Naive thymus-derived CD4-positive, alpha-beta T cell (primary cell): ENCODE results near the gene EIF1. TPM values are rescaled to one million over a fixed set of nuclear protein-coding genes. Genes with fewer than 3 reads are reported as not detected.
"Not testable (repeated sequence)": the region's sequence is repeated elsewhere in the genome, so short reads cannot be mapped to it uniquely, and the experiment has no call there.

Experiments used
- ATAC-seq: fragments of 150-1000 bp; cut with Tn5 transposase; 2 replicates; pipeline ENCODE4 v1.10.0; 2021; ENCODE audit warnings: mild to moderate bottlenecking, moderate library complexity
- CTCF ChIA-PET: fragments of 350-600 bp; sonication (Branson Sonifier 250); formaldehyde crosslinking; loops from one replicate; lab custom pipeline; 2021; ENCODE audit warnings: antibody characterized with exemption; lab: Charles Lee
- POLR2A ChIA-PET: fragments of 350-600 bp; sonication (Branson Sonifier 250); formaldehyde crosslinking; loops from one replicate; lab custom pipeline; 2021; ENCODE audit warnings: antibody characterized with exemption, inconsistent platforms; lab: Charles Lee
- DNase-seq, 9 donors: peaks; one replicate each; pipeline versions ENCODE4 v3.0.0 to v3.0.0-alpha.2; 2020 to 2022; ENCODE audit warnings: mixed read lengths in 1 of 9
- H3K27ac ChIP-seq: one replicate; pipeline ENCODE4 v1.7.0; 2013; ENCODE audit warnings: mild to moderate bottlenecking, low read depth, low read length, moderate library complexity
- H3K27me3 ChIP-seq, 2 donors: one replicate each; pipeline ENCODE4 v1.7.0; 2013; ENCODE audit warnings: low read length in 2 of 2, mild to moderate bottlenecking in 2 of 2, moderate library complexity in 2 of 2; ENCODE audit not compliant: control insufficient read depth in 2 of 2, insufficient read depth in 2 of 2
- H3K36me3 ChIP-seq, 3 experiments: 1 replicate in 2 of 3; 2 replicates in 1 of 3; pipeline ENCODE4 v1.7.0; 2013; ENCODE audit warnings: low read length in 3 of 3, mild to moderate bottlenecking in 3 of 3, moderate library complexity in 1 of 3; ENCODE audit not compliant: insufficient read depth in 3 of 3, control insufficient read depth in 2 of 3
- H3K4me1 ChIP-seq, 2 donors: one replicate each; pipeline ENCODE4 v1.7.0; 2013; ENCODE audit warnings: low read length in 2 of 2, mild to moderate bottlenecking in 2 of 2, moderate library complexity in 1 of 2; ENCODE audit not compliant: control insufficient read depth in 2 of 2, insufficient read depth in 2 of 2
- H3K4me3 ChIP-seq: 2 replicates; pipeline ENCODE4 v1.7.0; 2013; ENCODE audit warnings: mild to moderate bottlenecking, low read length
- H3K9me3 ChIP-seq, 3 experiments: 1 replicate in 2 of 3; 2 replicates in 1 of 3; pipeline ENCODE4 v1.7.0; 2013; ENCODE audit warnings: low read length in 3 of 3; ENCODE audit not compliant: control insufficient read depth in 2 of 3
- H3K27ac Mint-ChIP-seq, 9 donors: one replicate each; pipeline ENCODE4 v1.8.0; 2020 to 2022; ENCODE audit warnings: mixed read lengths in 9 of 9, mild to moderate bottlenecking in 8 of 9, moderate library complexity in 5 of 9, inconsistent platforms in 2 of 9
- H3K27me3 Mint-ChIP-seq, 5 donors: one replicate each; pipeline ENCODE4 v1.8.0; 2021 to 2022; ENCODE audit warnings: mixed read lengths in 5 of 5, mild to moderate bottlenecking in 1 of 5
- H3K36me3 Mint-ChIP-seq, 5 donors: one replicate each; pipeline ENCODE4 v1.8.0; 2020 to 2022; ENCODE audit warnings: mixed read lengths in 5 of 5, mild to moderate bottlenecking in 3 of 5, inconsistent platforms in 1 of 5
- H3K4me1 Mint-ChIP-seq, 7 donors: one replicate each; pipeline ENCODE4 v1.8.0; 2020 to 2022; ENCODE audit warnings: mixed read lengths in 7 of 7, mild to moderate bottlenecking in 3 of 7, inconsistent platforms in 1 of 7
- H3K4me3 Mint-ChIP-seq, 10 donors: one replicate each; pipeline ENCODE4 v1.8.0; 2020 to 2022; ENCODE audit warnings: mild to moderate bottlenecking in 10 of 10, mixed read lengths in 10 of 10, moderate library complexity in 6 of 10, inconsistent platforms in 2 of 10
- H3K9me3 Mint-ChIP-seq, 11 donors: one replicate each; pipeline ENCODE4 v1.8.0; 2020 to 2022; ENCODE audit warnings: mixed read lengths in 11 of 11, mild to moderate bottlenecking in 4 of 11, inconsistent platforms in 1 of 11, moderate library complexity in 1 of 11
- intact Hi-C, 2 donors: fragments of 100-400 bp; cut with micrococcal nuclease; formaldehyde crosslinking; loops; one replicate each; pipeline ENCODE4 v1.15.1; 2023
- polyA plus RNA-seq, 2 donors: library from polyadenylated mRNA; unstranded; fragments of 300-500 nt; fragmentation: Illumina TruSeq; gene quantifications; one replicate each; pipeline ENCODE4 v1.2.3, GENCODE V29; 2021
- total RNA-seq, 6 experiments: library from RNA in 5 of 6; stranded (reverse) in 5 of 6; gene quantifications; 1 replicate in 5 of 6; 2 replicates in 1 of 6; pipeline ENCODE4 v1.2.3 and lab custom pipeline; 2021 to 2026

Gene EIF1
- total RNA-seq (1,000 to 10,000 TPM in 2 of 5 experiments, 100 to 1,000 TPM in 3; 710 to 2,222 (median 934) TPM), polyA plus RNA-seq (1,000 to 10,000 TPM in 1 of 2 donors, 100 to 1,000 TPM in 1; 774 to 1,284 TPM), total RNA-seq (lab: John Stamatoyannopoulos, UW) (1,316 reads per million, percentile 99 among the genes with 10 or more reads in this experiment)

- peaks cover 0 to 30% (median 0%) of the 10 kb centered on the region in 11 donors for H3K9me3 Mint-ChIP-seq
- peak within 1 kb of the TSS; percentile 86 for H3K4me3 ChIP-seq
- H3K27ac ChIP-seq = peak within 1 kb of the TSS; percentile 99
- ATAC-seq = peak; percentile 85
- no peaks in the 10 kb centered on the region for H3K9me3 ChIP-seq
- no peaks in the 10 kb centered on the region for H3K27me3 ChIP-seq
- peaks cover 0 to 9% (median 0%) of the 10 kb centered on the region in 5 donors for H3K27me3 Mint-ChIP-seq
- ChIA-PET POLR2A (interaction anchor here (0.6 to 7.3 kb wide), 69 partner anchors 9 to 1771 kb away, joined by 3 to 255 read pairs (median 4); partner anchors contain the start of genes ACLY, BECN1, DNAJC7 and FKBP10), CTCF (interaction anchor here (0.9 to 5.9 kb wide), 6 partner anchors 10 to 833 kb away, joined by 3 to 74 read pairs (median 4); no protein-coding TSS in a partner anchor)
- DNase-seq = peak; percentile 98 to 100 (median 99)
- H3K4me1 Mint-ChIP-seq = peaks cover 13 to 43% (median 35%) of the 10 kb centered on the region in 7 donors
- peaks cover 8 to 36% (median 33%) of the 10 kb centered on the region in 5 donors for H3K36me3 Mint-ChIP-seq
- intact Hi-C loops = loop anchor here (1.0 to 5.0 kb wide), 12 partner anchors 10 to 1698 kb away; partner anchors contain the start of genes P3H4 (in 2 of the 2), ACLY (in 1 of the 2), KLHL11 (in 1 of the 2) and NBR1 (in 1 of the 2)
- H3K4me3 Mint-ChIP-seq = peak within 1 kb of the TSS; percentile 90 to 99 (median 96)
- H3K27ac Mint-ChIP-seq = peak within 1 kb of the TSS; percentile 98 to 99 (median 99)
- H3K36me3 ChIP-seq = peaks cover 34 to 52% (median 37%) of the 10 kb centered on the region in 3 experiments
- peaks cover 22 to 25% of the 10 kb centered on the region in 2 donors for H3K4me1 ChIP-seq
Measured at GRCh38 chr17:41688641-41689496, at the start of gene EIF1. Gene EIF1 (plus strand): TSS chr17:41688885. CDS start chr17:41689039, 154 bp downstream.

GRCh38 chr17:41638941-41639340, 49.7 kb upstream of the EIF1 start:
- ChIA-PET CTCF (interaction anchor here (1.8 kb wide), 1 partner anchor 10 kb away, joined by 7 read pairs; no protein-coding TSS in a partner anchor), POLR2A (no interaction called here)
- H3K9me3 Mint-ChIP-seq = no peaks in the 10 kb centered on the region
- H3K27me3 Mint-ChIP-seq = peaks cover 0 to 3% (median 0%) of the 10 kb centered on the region in 5 donors
- no peaks in the 10 kb centered on the region for H3K27me3 ChIP-seq
- H3K4me1 Mint-ChIP-seq = peaks cover 0 to 5% (median 0%) of the 10 kb centered on the region in 7 donors
- H3K4me3 ChIP-seq = no peak overlapping the region
- no peak overlapping the region for H3K27ac ChIP-seq
- no peaks in the 10 kb centered on the region for H3K9me3 ChIP-seq
- no peak for DNase-seq
- H3K36me3 Mint-ChIP-seq = no peaks in the 10 kb centered on the region
- no peak overlapping the region for H3K27ac Mint-ChIP-seq
- H3K36me3 ChIP-seq = no peaks in the 10 kb centered on the region
- ATAC-seq = no peak
- intact Hi-C loops = no loop called here
- H3K4me3 Mint-ChIP-seq = no peak overlapping the region
- H3K4me1 ChIP-seq = no peaks in the 10 kb centered on the region

- CTCF ChIA-PET = interaction anchor here (1.8 kb wide), 1 partner anchor 9 kb away, joined by 7 read pairs; no protein-coding TSS in a partner anchor
Measured at GRCh38 chr17:41639492-41640473, 48.9 kb upstream of the EIF1 start.

GRCh38 chr17:41640596-41640995, 48.1 kb upstream of the EIF1 start:
- H3K36me3 Mint-ChIP-seq, H3K27me3 Mint-ChIP-seq, ATAC-seq, H3K9me3 Mint-ChIP-seq, H3K4me1 ChIP-seq, H3K27ac Mint-ChIP-seq, H3K4me1 Mint-ChIP-seq, DNase-seq, H3K9me3 ChIP-seq, POLR2A ChIA-PET, H3K4me3 Mint-ChIP-seq, H3K36me3 ChIP-seq, H3K4me3 ChIP-seq, H3K27me3 ChIP-seq, H3K27ac ChIP-seq, intact Hi-C loops: not testable (repeated sequence)
- CTCF ChIA-PET = interaction anchor here (1.8 kb wide), 1 partner anchor 9 kb away, joined by 7 read pairs; no protein-coding TSS in a partner anchor

More at GRCh38 chr17:41639492-41640473, 48.9 kb upstream of the EIF1 start:
- Histone ChIP-seq H3K27ac (no peak overlapping the region), H3K27me3 (no peaks in the 10 kb centered on the region), H3K9me3 (no peaks in the 10 kb centered on the region), H3K4me1 (no peaks in the 10 kb centered on the region), H3K4me3 (no peak overlapping the region), H3K36me3 (no peaks in the 10 kb centered on the region)
- intact Hi-C loops = no loop called here
- no peaks in the 10 kb centered on the region for H3K36me3 Mint-ChIP-seq
- H3K9me3 Mint-ChIP-seq = no peaks in the 10 kb centered on the region
- peaks cover 0 to 3% (median 0%) of the 10 kb centered on the region in 5 donors for H3K27me3 Mint-ChIP-seq
- ATAC-seq = no peak
- no peak for DNase-seq
- POLR2A ChIA-PET = no interaction called here
- H3K27ac Mint-ChIP-seq = no peak overlapping the region
- H3K4me3 Mint-ChIP-seq = no peak overlapping the region
- H3K4me1 Mint-ChIP-seq = peaks cover 0 to 5% (median 0%) of the 10 kb centered on the region in 7 donors

GRCh38 chr17:41642252-41643156, 46.2 kb upstream of the EIF1 start:
- Histone ChIP-seq H3K9me3 (no peaks in the 10 kb centered on the region), H3K4me3 (no peak overlapping the region), H3K4me1 (peaks cover 0 to under 1% of the 10 kb centered on the region in 2 donors), H3K27me3 (no peaks in the 10 kb centered on the region), H3K27ac (no peak overlapping the region), H3K36me3 (no peaks in the 10 kb centered on the region)
- H3K4me3 Mint-ChIP-seq = no peak overlapping the region
- ChIA-PET POLR2A (no interaction called here), CTCF (interaction anchor here (0.9 kb wide), 1 partner anchor 810 kb away, joined by 4 read pairs; no protein-coding TSS in a partner anchor)
- intact Hi-C loops = no loop called here
- no peak for DNase-seq
- H3K27ac Mint-ChIP-seq = peak overlapping the region in 1 of 9 donors; percentile 21
- H3K9me3 Mint-ChIP-seq = no peaks in the 10 kb centered on the region
- no peak for ATAC-seq
- no peaks in the 10 kb centered on the region for H3K36me3 Mint-ChIP-seq
- H3K4me1 Mint-ChIP-seq = peaks cover 0 to 2% (median 0%) of the 10 kb centered on the region in 7 donors
- peaks cover 0 to 3% (median 0%) of the 10 kb centered on the region in 5 donors for H3K27me3 Mint-ChIP-seq
